Effector CD8-positive, alpha-beta T cell (primary cell): ENCODE data around the gene SCAF1.

ENCODE experiments used
- DNase-seq: peaks from one replicate; lab custom pipeline; 2025; lab: John Stamatoyannopoulos, UW
- total RNA-seq, 4 experiments: gene quantifications; one replicate each; lab custom pipeline; 2026; lab: John Stamatoyannopoulos, UW

SCAF1 gene
- total RNA-seq, result 57.7 to 79.5 (median 70.6) reads per million in 4 experiments

- DNase-seq, result peak; percentile 99
These were observed at the start of gene SCAF1 for GRCh38 chr19:49641688-49642491. SCAF1 (plus strand) TSS chr19:49642209; CDS start chr19:49645027, 2,818 bp downstream.

- DNase-seq, result no peak
These were observed 49.4 kb upstream of the SCAF1 start for GRCh38 chr19:49592486-49593232.

GRCh38 chr19:49593233-49594113 is 48.5 kb upstream of the SCAF1 start:
- peak; percentile 87 for DNase-seq

- DNase-seq, result no peak
These were observed 47.6 kb upstream of the SCAF1 start for GRCh38 chr19:49594157-49594992.

GRCh38 chr19:49594993-49595818 is 46.8 kb upstream of the SCAF1 start:
- no peak for DNase-seq

- DNase-seq, result no peak
These were observed 46.1 kb upstream of the SCAF1 start for GRCh38 chr19:49595819-49596404.

GRCh38 chr19:49596407-49596806 is 45.6 kb upstream of the SCAF1 start:
- no peak for DNase-seq

- no peak for DNase-seq
These were observed 44.9 kb upstream of the SCAF1 start for GRCh38 chr19:49596954-49597702.

- no peak for DNase-seq
These were observed 44.4 kb upstream of the SCAF1 start for GRCh38 chr19:49597703-49597974.

- DNase-seq, result no peak
These were observed 42.4 kb upstream of the SCAF1 start for GRCh38 chr19:49599378-49600295.

- DNase-seq, result no peak
These were observed 40.4 kb upstream of the SCAF1 start for GRCh38 chr19:49601482-49602038.

- no peak for DNase-seq
These were observed 39.2 kb upstream of the SCAF1 start for GRCh38 chr19:49602806-49603205.

- DNase-seq, result no peak
These were observed 36.4 kb upstream of the SCAF1 start for GRCh38 chr19:49605605-49606004.

- no peak for DNase-seq
These were observed 32.4 kb upstream of the SCAF1 start for GRCh38 chr19:49609499-49610092.

- no peak for DNase-seq
These were observed 28.6 kb upstream of the SCAF1 start for GRCh38 chr19:49613374-49613773.

GRCh38 chr19:49614096-49614833 is 27.7 kb upstream of the SCAF1 start:
- DNase-seq, result no peak

- DNase-seq, result no peak
These were observed 26.1 kb upstream of the SCAF1 start for GRCh38 chr19:49615861-49616260.
